HS-5 (cell line): ENCODE data around the gene TMC6.

Source experiments
- DNase-seq: peaks from one replicate; pipeline ENCODE4 v3.0.0-alpha.2; 2012; ENCODE audit warnings: low read depth

The TMC6 gene

GRCh38 chr17:78137392-78138203 lies 9.0 kb upstream of the TMC6 start:
- no peak for DNase-seq

GRCh38 chr17:78135858-78136500 lies 7.4 kb upstream of the TMC6 start:
- DNase-seq: no peak

- DNase-seq: no peak
Observed at GRCh38 chr17:78134899-78135385, 6.4 kb upstream of the TMC6 start.

- no peak for DNase-seq
Observed at GRCh38 chr17:78133971-78134898, 5.7 kb upstream of the TMC6 start.

DNA sequence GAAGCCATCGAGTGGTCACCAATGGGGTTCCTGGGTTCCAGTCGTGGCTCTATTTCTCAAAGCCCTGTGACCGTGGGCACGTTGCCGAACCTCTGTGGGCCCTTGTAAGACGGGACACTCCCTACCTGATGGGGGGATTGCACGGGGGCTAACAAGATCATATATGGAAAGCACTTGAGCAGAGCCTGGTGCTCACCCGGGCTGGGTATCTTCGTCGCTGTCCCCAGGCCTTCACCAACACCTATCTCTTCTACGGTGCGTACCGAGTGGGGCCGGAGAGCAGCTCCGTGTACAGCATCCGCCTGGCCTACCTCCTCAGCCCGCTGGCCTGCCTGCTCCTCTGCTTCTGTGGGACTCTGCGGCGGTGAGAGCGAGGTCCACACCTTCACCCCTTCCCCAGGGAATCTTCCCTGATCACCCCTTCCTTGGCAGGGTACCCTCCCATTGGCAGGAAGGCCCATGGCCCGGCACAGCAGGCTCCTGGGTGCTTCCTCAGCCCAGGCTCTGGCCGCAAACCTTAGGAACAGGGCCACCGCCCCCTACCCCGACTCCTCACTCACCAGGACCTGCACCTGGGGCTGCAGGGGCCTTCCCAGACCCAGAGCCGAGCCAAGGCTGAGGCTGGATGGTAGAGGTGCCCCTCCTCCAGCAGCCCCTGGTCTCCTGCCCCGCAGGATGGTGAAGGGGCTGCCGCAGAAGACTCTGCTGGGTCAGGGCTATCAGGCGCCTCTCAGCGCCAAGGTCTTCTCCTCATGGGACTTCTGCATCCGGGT lies 4.8 kb upstream of the TMC6 start:
- no peak for DNase-seq

DNA sequence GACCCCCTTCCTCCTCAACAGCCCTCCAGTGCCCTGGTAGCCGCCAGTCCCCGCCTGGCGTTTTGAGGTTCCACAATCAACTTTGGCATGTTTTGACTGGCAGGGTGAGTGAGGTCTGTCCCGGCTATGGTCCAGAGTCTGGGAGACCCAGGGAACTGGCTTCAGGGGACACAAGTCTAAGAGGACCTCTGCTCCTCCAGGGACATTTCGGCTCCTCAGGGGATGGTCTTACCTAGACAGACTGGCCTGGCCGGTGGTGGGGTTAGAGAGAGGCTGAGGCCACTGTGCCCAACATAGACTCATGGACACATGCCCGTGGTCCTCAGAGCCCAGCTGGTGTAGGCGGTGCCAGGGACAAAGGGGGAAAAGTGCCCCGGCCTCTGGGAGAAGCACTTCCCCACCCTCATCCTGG lies 4.2 kb upstream of the TMC6 start:
- DNase-seq: no peak

DNA sequence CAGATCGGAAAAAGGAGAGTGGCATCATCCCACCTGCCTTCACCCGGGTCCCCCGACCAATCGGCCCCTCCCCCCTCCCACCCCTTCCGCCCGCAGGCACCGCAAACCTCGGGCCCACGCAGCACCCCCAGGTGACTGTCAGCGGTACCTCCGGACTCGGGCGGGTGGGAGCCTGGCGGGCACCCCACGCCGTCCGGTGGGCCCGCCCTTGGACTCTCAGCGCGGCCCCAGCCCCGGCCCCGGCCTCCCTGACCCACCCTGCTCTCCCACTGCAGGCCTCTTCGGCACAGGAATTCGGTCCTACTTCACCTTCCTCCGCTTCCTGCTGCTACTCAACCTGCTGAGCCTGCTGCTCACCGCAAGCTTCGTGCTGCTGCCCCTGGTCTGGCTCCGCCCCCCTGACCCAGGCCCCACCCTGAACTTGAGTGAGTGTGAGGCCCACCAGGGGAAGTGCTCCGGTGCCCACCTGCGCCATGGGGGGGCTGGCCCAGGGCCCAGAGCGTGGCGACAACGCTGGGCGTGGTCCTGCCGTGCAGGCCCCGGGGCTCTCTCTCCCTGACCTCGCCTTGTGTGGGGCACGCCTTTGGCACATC lies 3.6 kb upstream of the TMC6 start:
- no peak for DNase-seq

DNA sequence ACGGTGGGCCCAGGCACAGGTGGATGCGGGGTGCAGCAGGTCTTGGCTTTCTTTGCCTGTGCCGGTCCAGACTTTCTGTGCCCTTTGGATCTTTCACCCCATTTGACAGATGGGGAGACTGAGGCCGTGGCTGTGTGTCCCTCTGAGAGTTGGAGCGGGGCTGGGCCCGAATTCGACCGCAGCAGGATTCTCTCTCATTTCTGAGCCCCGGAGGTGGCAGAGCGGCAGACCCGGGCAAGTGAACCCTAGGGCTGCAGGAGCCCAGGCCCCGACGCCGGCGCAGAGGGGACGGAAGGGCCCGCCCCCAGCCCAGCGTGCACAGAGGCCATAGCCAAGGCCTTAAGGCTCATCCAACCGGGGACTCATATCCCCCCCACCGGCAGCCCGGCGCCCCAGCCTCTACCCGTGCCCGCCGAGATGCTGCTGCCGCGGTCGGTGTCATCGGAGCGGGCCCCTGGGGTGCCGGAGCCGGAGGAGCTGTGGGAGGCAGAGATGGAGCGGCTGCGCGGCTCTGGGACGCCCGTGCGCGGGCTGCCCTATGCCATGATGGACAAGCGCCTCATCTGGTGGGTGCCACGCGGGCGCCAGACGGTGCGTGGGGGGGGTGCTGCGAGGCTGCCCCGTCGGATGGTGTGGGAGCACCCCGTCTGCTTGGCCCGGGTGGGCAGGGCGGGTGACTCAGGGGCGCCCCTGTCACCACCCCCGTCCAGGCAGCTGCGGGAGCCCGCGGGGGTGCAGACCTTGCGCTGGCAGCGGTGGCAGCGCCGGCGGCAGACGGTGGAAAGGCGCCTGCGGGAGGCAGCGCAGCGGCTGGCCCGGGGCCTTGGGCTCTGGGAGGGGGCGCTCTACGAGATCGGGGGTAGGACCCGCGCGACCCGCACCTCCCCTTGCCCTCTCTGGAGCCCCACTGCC lies 2.9 kb upstream of the TMC6 start:
- no peak for DNase-seq

DNA sequence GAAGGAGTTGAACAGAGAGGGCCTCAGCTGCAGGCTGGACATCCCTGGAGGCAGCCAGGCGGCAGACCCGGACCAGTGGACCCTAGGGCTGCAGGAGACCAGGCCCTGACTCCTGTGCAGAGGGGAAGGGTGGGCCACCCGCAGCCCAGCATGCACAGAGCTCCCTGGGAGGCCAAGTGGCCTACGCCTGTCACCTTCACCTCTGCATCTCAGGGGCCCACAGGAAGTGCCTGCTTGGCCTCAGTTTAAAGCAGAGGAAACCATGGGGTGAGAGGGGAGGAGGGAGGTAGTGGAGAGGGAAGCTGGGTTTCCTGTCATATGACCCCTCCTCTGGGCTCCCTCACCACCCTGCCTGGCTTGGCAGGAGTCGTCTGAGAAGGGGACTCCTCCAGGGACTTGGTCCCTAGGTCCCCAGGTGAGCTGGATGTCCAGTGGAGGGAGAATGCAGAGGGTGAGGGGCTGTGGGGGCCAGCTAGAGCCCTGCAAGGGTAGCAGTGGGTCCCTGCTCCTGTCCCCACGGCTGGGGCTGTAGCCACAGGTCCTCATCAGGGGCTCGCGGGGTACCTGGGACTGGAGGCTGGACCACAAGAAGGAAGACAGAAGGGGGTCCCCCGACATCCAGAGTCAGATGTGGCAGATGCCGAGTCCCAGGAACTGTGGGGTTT lies 2.0 kb upstream of the TMC6 start, which contains the start of gene TMC8:
TSS of gene TMC8 (plus strand) at position 335 of the 665 bp plus-strand sequence. CDS start 818 bp downstream, outside the sequence.
- DNase-seq: no peak

DNA sequence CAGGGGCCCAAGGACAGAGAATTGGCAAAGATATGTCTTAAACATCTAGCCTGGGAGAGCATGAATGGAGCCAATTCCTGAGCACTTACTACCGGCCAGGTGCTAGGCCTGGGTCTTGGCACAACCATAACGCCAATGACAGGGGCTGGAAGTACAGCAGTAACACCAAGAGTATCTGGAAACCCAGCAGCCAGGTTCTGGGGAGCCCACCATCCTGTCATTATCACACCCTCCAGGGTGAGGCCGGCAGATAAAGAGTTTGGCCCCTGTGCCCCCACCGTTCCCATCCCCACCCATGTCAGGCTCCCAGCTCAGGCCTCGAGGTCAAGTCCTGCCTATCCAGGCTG lies 1.5 kb upstream of the TMC6 start:
- DNase-seq: no peak

GRCh38 chr17:78129351-78130089 lies 965 bp upstream of the TMC6 start:
- DNase-seq: no peak

DNA sequence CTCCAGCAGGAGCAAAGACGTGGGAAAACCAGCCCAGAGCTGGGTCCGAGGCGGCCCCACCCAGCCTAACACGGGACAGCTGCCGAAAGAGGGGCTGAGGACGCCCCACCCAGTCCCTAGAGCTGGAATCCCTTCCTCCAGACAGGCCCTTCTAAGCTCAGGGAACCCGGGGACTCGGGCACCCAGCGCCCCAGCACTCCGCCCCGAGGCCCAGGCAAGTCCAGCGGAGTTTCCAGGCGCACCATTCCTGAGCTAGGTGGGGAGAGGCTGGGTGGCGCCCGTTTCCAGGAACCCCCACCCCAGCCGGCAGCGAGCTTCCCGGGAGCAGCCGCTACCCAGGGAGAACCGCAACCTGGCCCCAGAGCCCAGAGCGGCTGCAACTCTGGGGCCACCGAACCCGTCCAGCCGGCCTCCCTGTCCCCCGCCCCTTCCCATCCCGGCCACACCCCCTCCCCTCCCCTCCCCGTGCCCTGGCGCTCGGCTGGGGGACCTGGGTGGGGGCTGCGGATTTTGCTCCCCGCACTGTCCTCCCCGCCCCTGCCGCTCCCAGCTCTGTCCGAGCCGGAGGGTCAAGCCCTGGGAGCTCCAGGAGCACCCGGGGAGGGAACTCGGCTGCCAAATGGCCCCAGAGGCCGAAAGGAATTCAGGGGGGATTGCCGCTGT lies 536 bp downstream of the TMC6 start:
- no peak for DNase-seq

DNA sequence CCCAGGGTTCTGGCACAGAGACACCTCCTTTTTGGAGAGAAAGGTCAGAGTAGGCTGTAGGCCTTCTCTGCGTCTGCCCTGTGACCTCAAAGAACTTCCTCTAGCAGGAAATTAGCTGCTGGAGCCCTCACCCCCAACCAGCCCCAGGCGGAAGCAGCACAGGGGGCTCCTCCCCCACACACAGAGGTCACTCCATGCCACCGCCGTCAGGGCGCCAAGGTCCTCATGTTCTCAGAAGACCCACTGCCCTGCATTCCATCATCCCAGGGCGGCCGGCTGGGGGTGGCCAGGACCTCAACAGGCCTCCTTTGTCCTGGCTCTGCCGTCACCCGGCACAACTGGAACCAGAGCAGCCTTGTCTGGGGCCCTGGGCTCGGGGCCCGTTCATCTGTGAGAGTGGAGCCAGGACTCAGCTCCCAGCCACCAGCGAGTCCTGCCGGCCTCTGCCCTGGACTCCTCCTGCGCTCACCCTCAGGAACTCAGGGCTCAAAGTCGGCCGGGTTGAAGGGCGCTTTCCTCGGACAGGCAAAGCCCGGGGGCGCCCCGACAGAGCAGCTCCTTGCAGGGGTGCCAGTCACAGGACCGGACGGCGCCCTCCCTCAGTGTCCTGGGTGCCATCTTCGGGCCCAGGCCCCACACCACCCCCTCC lies 1.2 kb downstream of the TMC6 start:
- DNase-seq: no peak

GRCh38 chr17:78126895-78127238 lies 1.7 kb downstream of the TMC6 start:
- DNase-seq: no peak

DNA sequence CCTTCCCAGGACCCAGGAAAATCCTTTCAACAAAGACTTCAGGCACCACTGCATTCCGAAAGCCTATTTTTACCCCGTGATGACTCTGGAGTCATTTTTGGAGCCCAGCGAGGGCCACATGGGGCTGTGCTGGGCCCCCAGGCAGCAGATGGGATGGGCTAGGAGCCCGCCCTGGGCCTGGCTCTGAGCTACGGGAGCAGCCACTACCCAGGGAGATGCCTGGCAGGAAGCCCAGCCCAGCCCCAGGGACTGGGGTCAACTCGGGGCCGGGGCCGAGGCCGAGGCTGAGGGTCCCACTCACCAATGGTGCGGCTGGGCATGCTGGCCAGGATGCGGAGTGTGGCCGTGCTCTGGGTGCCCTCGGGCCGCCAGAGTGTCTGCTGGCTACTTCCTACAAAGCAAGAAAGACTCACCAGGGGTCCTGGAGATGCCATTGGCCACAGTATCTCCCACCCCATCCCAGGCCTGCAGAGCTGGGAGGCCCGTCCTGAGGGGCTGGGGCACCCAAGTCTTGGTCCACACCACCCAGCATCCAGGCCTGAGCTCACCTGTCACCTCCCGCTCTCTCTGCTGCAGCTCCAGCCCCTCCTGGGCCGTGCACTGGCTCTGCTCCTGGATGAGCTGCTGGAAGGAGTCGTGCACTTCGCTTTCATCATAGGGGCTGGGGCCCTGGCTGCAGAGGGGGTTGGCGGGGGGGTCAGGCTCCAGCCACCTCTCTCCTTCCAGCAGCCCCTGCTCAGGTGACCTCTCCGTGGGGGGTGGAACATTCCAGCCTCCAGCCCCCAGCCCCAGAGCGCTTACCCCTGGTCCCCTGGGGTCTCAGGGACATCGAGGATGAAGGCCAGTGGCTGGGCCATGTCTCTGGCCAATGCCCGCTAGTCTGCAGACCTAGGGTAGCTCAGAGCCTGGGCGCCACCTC lies 2.3 kb downstream of the TMC6 start:
- no peak for DNase-seq

DNA sequence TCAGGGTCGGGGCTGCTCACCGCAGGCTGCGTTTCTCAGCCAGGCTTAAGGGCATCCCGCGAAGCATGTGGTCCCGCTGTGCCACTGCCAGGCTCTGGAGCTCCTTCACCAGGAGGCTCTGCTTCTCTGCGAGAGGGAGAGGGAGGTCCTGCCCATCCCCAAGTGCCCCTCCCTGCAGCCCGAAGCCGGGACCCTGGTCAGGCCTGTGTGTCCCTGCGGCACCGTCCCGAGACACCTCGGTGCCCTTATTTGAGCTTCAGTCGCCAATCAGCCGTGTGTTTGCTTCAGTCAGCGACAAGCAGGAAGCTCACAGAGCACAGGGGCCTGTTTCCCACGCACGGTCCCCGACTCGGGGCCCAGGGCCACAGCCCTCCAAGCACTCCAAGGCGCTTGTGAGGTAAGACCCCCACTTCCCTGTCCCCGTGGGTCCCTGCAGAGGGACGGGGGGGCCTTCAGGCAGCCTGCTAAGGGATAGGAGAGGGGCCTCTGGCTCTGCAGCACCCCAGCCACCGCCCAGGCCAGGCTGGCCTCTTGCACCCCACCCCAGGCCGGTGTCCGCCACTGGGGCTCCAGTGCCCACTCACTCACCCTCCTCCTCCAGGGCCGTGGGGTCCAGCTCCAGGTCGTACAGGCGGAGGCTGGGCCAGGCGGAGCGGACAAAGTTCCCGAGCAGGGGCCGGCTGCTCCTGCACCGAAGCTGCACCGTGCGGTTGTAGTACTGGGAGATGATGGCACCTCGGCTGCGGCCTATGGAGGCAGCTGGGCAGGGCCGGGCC lies 3.2 kb downstream of the TMC6 start:
- DNase-seq: no peak
